CD4-positive, alpha-beta T cell treated with Interleukin-4 for 1 hour (primary cell): ENCODE data around the gene PKNOX2.

Source experiments
- DNase-seq, 2 donors: peaks; one replicate each; pipeline ENCODE4 v3.0.0-alpha.2; 2020 to 2022

The PKNOX2 gene

GRCh38 chr11:125452125-125452470 lies 287.5 kb downstream of the PKNOX2 start:
- no peak for DNase-seq

- no peak for DNase-seq
Observed at GRCh38 chr11:125454047-125454446, 289.5 kb downstream of the PKNOX2 start.

GRCh38 chr11:125455851-125456250 lies 291.3 kb downstream of the PKNOX2 start:
- DNase-seq: no peak

- DNase-seq: no peak
Observed at GRCh38 chr11:125457814-125458343, 293.3 kb downstream of the PKNOX2 start.

GRCh38 chr11:125460275-125460674 lies 295.7 kb downstream of the PKNOX2 start:
- no peak for DNase-seq

- DNase-seq: no peak
Observed at GRCh38 chr11:125463590-125464269, 299.2 kb downstream of the PKNOX2 start.

- no peak for DNase-seq
Observed at GRCh38 chr11:125464270-125464662, 299.7 kb downstream of the PKNOX2 start.

- DNase-seq: no peak
Observed at GRCh38 chr11:125464666-125465065, 300.1 kb downstream of the PKNOX2 start.

GRCh38 chr11:125465255-125465654 lies 300.7 kb downstream of the PKNOX2 start:
- DNase-seq: no peak

- no peak for DNase-seq
Observed at GRCh38 chr11:125465701-125466100, 301.1 kb downstream of the PKNOX2 start.

- DNase-seq: no peak
Observed at GRCh38 chr11:125468025-125468424, 303.5 kb downstream of the PKNOX2 start.

- no peak for DNase-seq
Observed at GRCh38 chr11:125468852-125469251, 304.3 kb downstream of the PKNOX2 start.

- no peak for DNase-seq
Observed at GRCh38 chr11:125470355-125470754, 305.8 kb downstream of the PKNOX2 start.

GRCh38 chr11:125476721-125477120 lies 312.2 kb downstream of the PKNOX2 start:
- no peak for DNase-seq

GRCh38 chr11:125479137-125479536 lies 314.6 kb downstream of the PKNOX2 start:
- no peak for DNase-seq

GRCh38 chr11:125481531-125481930 lies 317.0 kb downstream of the PKNOX2 start:
- no peak for DNase-seq
